Omental fat pad (tissue), 4 donors: ENCODE data around the gene HM13. TPM values are rescaled to one million over a fixed set of nuclear protein-coding genes. Genes with fewer than 3 reads are reported as not detected.
"Not testable (repeated sequence)": the region's sequence is repeated elsewhere in the genome, so short reads cannot be mapped to it uniquely, and the experiment has no call there.

Source experiments
- ATAC-seq: fragments of 150-250 bp; one replicate; pipeline ENCODE4 v1.9.1; 2016; ENCODE audit warnings: mild to moderate bottlenecking, moderate library complexity; ENCODE audit not compliant: low FRiP score
- DNase-seq: peaks from one replicate; pipeline ENCODE4 v3.0.0-alpha.2; 2019; ENCODE audit warnings: low spot score
- CTCF ChIP-seq, 3 donors: fragments of 450-650 bp; IDR thresholded peaks; one replicate each; pipeline ENCODE4 v1.5.1; 2016 to 2017; ENCODE audit warnings: antibody characterized with exemption in 3 of 3, mild to moderate bottlenecking in 3 of 3, moderate library complexity in 2 of 3
- total RNA-seq, 4 donors: library from RNA; depleted of rRNA; stranded (reverse); fragments of >200 nt; gene quantifications; one replicate each; pipeline ENCODE4 v1.1.0, GENCODE V29; 2016

The HM13 gene
- total RNA-seq, 4 donors from 2014 or later: 59.7 to 113 (median 83.4) TPM

DNA sequence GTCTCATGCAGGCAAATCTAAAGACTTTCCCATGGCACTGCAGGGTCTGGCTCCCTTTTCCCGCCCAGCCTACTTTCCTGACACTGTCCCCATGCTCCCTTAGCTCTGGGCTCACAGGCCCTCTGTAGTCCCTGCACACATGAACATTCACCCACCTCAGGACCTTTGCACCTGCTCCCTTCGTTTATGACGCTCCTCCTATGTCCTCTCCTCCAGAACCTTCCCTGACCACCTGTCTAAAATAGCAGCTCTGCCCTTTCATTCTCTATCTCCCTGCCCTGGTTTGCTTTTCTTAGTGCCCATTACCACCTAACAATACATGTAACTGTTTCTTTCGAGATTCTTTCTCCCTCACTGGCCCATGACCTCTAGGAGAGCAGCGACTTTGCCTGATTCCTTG, 22.3 kb downstream of the HM13 start:
- ATAC-seq (no peak), DNase-seq (no peak)
- no peak for TF ChIP-seq CTCF (IDR thresholded peaks at IDR 0.05)

GRCh38 chr20:31537116-31537871, 23.1 kb downstream of the HM13 start:
- no peak for TF ChIP-seq CTCF (IDR thresholded peaks at IDR 0.05)
- no peak for DNase-seq
- ATAC-seq: no peak

- DNase-seq: no peak
- ATAC-seq: no peak
- no peak for TF ChIP-seq CTCF (IDR thresholded peaks at IDR 0.05)
These were observed 23.6 kb downstream of the HM13 start for GRCh38 chr20:31537890-31538289.

- no peak for DNase-seq
- no peak for TF ChIP-seq CTCF (IDR thresholded peaks at IDR 0.05)
- ATAC-seq: no peak
These were observed 24.1 kb downstream of the HM13 start for GRCh38 chr20:31538326-31538725.

DNA sequence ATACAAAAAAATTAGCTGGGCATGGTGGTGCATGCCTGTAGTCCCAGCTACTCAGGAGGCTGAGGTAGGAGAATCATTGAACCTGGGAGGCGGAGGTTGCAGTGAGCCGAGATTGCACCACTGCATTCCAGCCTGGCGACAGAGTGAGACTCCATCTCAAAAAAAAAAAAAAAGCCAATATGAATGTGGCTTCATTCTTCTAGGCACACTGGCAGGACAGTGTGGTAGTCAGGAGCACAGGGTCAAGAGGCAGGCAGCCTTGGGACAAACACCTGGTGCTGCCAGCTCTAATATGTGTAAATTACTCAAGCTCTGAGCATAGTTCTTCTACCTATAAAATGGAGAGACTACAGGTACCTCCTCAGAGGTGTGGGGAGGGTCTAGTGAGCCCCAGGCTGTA, 25.4 kb downstream of the HM13 start:
- not testable (repeated sequence) for ATAC-seq, DNase-seq

DNA sequence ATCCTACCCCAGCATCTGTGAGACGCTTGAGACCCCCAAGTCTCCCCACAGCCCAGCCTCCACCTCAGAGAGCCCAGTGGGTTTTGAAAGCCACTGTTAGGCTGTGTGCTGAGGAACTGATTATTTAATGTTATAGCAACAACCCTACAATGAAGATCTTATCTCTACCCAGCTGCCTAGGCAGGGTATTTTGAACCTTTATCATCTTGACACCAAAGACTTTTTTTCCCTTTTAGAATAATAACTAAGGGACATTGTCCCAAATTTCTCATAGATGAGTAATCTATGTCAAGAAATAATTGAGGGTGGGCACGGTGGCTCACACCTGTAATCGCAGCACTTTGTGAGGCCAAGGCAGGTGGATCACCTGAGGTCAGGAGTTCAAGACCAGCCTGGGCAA, 26.2 kb downstream of the HM13 start:
- ATAC-seq (no peak), DNase-seq (no peak)
- no peak for TF ChIP-seq CTCF (IDR thresholded peaks at IDR 0.05)

DNA sequence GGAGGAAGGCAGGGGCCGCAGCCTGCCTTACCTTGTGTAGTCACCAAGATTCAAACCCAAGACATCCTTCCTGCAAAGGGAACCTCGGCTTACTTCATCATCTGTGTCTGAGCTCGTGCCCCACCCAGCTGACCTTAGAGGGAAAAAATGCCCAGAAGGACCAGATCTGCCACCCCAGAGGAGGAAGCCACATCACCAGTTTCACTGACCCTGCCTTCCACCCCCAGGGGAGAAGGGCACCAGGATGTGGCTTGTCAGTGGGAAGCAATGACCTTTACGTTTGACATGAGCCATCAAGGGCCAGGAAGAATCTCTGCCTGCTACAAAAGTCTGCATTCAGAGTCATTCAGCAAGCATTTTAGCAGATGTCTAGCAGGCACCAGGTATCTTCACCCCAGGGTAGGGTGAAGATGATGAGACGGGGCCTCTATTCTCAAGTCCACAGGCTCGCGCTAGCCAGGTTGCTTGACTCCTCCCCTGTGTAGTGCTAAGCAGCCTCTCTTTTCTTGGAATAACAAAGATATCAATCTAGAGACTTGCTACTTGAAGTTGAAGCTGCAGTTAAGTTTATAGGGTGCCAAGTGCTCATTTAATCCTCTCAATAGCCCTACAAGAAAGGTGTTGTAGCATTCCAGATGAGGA, 28.1 kb downstream of the HM13 start:
- ATAC-seq (no peak), DNase-seq (no peak)
- no peak for TF ChIP-seq CTCF (IDR thresholded peaks at IDR 0.05)
